GM21717 (cell line): ENCODE data around the gene AMPD3.

ENCODE experiments used
- ATAC-seq: cut with Tn5 transposase; IDR thresholded peaks from one replicate; pipeline ENCODE4 v1.9.1; 2021; ENCODE audit warnings: mild to moderate bottlenecking, moderate library complexity; ENCODE audit not compliant: unreplicated experiment

Gene AMPD3

DNA sequence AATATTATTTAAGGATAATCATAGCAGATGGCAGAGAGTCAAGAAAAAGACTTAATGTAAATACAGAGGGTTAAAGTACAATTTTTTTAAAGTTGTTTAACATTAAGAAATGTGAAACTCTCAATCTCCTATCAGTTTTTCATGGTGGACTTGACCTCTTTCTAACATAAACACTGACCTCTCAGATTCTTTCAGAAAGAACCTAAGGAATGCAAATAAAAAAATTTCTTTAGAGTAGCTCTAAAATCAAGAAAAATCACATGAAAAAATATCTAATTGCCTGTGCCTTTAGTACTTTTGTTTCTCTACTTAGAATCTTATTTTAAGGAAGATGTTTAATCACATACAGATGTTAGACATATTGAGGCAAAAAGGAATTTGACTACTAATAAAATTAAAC is 73.1 kb downstream of the AMPD3 start:
- ATAC-seq, result no peak

DNA sequence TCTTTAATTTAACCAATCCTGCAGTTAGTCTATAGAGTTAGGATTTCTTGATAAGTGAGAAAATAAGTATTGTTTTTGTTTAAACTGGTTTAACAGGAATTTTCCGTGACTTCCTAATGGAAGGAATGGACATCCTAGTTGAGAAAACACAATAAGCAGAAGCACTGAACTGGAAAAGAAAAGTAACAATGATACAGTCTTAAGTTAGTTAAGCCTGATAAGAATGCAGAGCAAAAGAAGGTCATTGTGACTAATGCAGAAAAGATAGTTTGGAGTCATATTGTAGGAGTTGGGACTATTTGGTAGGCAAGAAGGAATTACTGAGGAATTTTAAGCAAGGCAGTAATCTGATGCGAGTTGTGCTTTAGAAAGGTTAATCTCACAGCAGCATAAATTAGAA is 74.2 kb downstream of the AMPD3 start:
- no peak for ATAC-seq

DNA sequence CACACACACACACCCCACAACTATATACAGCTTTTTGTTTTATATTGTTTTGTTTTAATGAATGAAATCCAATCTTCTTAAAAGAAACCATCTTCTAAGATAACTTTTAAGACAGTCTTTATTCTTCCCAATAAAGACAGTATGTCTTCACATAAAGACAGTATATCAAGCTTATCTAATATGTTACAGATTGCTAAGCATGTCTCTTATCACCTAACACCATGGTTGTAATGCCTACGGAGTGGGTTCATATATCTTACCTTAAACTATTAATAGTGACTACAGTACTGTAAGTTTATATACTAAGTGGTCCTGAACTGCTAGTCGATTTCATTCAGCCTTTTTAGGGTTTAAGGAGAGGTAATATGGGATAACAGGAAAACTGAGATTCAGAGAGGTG is 77.5 kb downstream of the AMPD3 start:
- ATAC-seq, result no peak

DNA sequence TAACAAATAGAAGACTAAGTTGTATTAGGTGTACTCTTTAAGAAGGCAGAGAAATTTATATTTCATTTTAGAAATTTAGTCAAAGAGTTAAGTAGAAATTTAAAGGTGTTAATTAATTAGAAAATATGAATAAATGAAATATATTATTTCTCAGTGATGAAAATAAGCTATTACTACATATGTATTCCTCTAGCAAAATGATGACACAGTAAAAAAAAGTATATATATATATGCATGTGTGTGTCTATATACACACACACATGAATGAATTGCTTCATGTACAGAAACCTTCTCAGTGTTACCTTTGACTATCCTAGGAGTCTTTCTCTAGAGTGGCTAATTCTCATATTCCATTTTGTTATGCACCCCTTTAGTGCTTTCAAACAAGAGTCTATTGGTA is 78.3 kb downstream of the AMPD3 start:
- ATAC-seq, result no peak

DNA sequence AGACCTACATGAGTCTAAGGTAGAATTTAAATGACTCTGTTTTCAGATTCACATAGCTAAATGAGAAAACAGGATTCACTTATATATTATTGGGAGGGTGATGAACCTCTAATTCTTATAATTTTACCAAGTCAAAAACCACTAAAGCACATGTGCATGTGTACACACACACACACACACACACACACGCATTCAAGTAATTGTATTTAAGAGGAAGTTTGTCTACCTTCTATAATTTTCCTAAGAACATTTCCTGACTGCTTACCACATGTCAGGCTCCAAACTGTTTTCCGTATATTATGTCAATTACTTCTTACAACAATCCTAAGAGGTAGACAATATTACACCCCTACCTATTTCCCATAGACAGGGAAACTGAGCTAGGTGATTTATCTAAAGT is 79.3 kb downstream of the AMPD3 start:
- ATAC-seq, result no peak

DNA sequence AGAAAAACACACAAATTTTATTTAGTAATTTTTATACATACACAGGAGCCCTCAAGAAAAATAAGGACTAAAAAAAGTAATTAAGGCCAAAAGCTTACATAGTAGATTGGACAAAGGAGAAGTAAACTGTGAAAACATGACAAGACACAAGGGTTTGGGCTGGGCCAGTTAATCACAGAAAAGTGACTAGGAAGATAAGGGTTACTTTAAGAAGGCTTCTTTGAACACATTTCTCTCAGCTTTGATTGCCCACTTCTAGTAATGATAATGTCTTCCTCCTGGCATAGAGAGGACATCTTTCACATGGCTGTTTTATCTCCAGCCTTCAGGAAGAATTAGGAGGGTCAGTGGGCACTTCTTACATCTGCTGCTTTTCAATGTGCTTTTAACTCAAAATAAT is 82.5 kb downstream of the AMPD3 start:
- no peak for ATAC-seq

DNA sequence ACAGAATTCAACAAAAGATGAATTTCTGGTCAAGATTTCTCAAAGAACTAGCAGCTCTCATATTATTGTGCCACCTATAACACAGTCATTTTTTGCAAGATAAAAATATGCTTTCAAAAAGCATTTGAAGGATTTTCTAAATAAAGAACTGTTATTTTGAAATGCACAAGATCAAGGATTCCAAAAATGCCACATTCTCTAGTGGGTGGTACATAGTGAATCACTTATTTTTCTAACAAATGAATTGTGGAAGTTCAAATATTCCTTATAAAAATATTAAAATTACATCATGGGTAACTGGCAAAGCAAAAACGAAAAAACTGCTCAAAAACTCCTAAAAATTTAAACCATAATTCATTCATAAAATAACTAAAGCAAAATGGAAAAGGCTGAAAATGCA is 83.9 kb downstream of the AMPD3 start:
- no peak for ATAC-seq

DNA sequence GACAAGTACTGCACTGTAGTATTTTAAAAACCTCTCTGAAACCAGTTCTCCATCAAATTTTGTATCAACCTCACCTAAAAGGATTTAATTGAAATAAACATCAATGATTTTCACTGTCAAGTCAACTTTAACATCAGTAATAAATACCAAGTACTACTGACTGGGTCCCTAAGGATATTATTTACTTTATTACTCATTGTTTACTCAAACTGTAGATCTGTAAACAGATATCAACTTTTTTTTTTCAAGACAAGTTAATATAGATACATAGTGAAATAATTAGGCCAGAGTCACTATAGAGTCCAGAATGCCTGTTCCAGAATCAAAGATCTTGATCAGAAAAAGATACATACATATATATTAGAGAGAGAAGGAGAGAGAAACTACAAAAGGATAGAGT is 84.3 kb downstream of the AMPD3 start:
- no peak for ATAC-seq

DNA sequence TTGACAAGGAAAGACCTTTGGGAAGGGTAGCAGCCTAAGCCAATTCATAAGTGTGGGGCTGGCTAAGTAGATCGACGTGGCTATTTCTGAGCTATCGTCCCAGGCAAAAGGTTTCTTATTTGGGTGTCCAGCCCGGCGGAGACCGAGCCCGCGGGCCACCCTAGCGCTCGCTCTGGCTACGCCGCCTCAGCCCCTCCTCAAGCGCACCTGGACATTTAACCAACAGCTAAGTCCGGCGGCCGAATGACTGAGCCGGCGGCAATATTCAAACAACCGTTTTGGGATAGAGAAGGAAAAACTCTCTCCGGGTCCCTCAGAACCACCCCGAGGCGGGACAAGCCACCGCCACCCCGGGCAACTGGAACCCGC is 85.5 kb downstream of the AMPD3 start:
- peak; percentile 23 for ATAC-seq

DNA sequence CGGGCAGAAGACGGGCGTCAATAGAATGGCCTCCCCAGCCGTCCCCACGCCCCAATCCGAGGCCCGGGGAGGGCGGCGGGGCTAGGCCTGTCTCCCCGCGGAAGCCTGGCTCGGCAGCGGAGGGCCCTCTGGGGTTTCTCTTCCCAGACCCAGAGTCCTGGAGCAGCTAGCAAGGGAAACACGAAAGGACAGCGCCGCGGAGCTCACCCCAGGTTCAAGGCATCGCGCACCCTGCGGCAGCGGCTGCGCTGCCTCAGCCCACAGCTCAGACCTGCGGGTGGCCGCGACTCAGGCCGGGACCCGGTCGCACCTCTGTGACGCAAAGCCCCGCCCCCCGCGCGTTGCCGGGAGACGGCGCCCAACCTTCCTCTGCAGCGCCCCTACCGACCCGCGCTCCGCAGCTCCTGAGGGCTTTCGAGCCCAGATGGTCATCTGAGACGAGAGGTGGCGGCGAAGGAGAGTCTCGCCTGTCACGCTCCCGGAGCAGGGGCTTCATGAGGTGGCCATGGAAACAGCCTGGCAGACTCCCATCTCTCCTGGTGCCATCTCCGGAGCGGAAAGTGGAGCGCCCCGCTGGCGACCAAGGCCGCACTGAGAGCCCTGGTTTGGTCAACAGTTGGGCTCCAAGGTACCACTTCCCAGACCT is 86.0 kb downstream of the AMPD3 start, which contains the start of gene RNF141:
Gene RNF141 (minus strand): TSS at position 273 of the 646 bp plus-strand sequence. CDS start 7,029 bp downstream, outside the sequence.
- peak; percentile 96 for ATAC-seq

DNA sequence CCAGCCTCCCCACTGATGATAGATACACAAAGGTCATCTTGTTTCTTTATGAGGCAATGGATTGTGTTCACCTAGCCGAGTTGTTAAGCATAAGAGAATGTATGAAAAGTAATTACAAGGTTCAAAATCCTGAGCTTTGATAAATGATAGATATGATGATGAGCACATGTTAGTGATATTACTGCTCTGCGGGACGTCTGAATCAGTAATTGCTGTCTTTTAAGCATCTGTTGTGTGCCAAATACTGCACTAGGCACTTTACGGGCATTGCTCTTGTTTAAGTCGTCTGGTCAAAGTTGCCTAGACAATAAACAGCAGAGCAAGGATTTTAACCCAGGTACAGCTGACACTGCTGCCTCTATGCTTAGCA is 86.5 kb downstream of the AMPD3 start:
- ATAC-seq, result no peak

DNA sequence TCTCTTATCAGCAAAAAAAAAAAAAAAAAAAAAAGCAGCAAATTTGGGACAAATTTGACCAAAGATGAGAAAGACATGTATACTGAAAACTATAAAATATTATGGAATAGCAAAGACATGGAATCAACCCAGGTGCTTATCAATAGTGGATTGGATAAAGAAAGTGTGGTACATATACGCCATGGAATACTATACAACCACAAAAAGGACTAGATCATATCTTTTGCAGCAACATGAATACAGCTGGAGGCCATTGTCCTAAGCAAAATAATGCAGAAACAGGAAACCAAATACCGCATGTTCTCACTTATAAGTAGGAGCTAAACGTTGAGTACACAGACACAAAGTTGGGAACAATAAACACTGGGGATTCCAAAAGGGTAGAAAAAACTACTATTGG is 87.7 kb downstream of the AMPD3 start:
- no peak for ATAC-seq

DNA sequence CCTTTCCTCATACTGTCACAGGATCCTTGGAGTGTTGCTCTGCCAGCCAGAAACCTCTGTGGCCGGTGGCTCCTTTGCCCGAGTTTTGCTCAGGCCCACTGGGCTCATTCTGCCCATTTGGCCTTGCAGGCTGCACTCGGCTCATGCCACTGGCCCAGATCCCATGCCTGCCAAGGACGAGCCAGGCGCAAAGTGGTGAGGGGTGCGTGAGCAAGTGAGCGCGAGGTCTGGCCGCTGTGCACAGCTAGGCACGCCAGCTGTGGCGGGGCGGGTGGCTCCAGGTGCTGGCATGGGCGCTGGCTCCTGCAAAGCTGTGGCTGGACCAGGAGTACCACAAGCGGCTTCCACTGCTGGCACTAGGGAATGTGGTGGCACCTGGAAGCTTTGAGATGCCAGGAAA is 88.7 kb downstream of the AMPD3 start:
- no peak for ATAC-seq

DNA sequence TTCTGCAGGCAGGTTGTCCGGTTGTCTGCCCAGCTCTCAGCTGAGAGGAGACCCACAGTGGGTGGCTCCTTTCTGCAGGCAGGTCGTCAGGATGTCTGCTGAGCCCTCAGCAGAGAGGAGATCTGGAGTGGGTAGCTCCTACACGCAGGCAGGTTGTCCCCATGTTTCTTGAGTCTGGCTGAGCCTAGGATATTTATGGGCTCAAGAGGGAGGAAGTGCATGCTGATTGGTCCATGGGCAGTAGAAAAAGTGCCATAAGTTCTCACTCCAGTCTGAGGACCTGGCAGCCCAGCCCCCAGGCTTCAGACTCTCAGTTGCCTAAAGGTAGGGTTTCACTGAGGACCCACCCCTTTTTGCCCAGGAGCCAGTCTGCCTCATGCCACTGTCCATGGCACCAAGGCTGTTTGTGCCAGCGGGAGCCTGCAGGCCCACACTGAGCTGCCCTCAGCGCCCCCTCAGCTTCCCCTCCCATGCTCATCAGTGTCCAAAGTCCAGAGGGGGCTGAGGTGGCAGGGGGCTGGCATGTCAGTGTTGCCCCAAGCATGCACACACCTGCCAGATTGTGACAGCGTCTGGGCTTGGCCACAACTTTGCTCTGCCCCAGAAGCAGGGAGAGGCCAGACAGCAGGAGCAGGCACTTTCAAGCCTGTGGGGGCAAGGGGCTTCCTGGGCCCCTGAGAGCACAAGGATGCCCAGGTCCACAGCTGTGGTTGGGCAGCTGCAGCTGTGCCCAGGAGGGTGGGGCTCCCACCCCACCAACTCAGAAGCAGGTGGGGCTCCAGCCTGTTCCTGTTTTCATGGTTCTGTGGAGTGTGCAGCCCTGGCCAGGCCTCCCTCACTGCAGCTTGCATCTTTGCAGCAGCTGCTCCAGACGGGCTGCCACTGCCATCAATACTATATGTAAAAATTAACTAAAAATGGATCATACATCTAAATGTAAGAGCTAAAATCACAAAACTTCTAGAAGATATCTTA is 89.7 kb downstream of the AMPD3 start:
- no peak for ATAC-seq

DNA sequence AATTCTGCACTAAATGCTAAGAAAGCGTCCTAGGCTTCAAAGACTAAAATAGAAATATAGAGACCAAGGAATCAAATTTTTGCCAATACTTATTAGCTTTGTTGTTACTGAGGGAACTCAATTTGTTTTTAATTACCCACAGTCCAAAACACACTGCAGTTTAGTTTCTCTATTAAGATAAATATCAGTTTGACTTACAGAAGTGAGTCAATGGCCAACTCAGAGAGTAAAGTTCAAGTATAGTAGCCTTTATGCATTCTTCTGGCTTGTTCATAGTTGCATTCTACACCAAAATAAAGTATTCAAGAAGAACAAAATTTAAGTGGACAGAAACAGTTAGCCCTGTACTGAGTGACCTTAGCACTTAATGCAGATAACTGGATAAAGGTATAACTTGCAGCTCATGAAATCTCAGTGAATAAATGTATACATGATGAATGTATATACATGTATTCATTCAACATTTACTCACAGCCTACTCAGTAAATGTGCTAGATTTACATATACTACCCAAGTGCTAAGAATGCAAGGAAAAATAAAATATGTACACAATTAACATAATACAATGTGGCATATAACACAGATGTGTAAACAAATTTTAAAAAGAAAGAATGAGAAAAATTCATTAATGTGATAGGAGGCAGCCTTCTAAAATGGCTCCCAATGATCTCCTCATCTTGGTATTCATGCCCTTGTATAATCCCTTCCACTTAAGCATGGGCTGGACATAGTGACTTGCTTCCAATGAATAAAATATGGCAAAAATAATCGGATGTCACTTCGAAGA is 95.6 kb downstream of the AMPD3 start:
- ATAC-seq, result no peak

DNA sequence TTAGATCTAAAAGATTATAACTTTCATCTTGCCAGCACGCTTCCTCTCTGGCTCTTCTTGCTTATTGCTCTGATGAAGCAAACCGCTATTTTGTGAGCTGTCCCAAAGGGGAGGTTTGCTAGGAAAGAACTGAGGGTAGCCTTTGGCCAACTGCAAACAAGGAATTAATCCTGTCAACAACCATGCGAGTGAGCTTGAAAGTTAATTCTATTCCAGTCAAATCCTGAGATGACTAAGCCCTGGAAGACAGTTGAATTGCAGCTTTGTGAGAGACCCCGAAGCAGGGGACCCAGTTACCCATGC is 96.2 kb downstream of the AMPD3 start:
- no peak for ATAC-seq

DNA sequence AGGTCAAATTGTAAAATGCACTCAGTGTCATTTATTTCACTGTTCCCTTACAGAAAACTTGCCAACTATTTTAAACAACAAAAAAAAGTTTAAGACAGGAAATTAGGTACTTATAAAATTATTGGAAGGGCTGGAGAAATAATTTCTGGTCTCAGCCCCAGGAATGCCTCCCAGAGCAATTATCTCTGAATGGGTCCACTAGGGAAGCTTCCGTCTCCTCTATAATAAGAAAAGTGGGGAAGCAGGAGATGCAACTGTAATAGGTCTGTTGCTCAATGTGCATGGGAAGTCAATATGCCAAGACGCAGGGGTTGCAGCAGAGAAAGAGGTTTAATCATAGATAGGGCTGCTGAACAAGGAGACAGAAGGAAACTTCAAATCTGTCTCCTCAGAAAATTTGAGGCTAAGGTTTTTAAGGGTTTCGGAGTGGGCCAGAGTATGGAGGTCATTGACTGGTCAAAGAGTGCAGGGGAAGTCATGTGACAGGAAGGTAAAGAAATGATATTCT is 96.8 kb downstream of the AMPD3 start:
- ATAC-seq, result no peak

DNA sequence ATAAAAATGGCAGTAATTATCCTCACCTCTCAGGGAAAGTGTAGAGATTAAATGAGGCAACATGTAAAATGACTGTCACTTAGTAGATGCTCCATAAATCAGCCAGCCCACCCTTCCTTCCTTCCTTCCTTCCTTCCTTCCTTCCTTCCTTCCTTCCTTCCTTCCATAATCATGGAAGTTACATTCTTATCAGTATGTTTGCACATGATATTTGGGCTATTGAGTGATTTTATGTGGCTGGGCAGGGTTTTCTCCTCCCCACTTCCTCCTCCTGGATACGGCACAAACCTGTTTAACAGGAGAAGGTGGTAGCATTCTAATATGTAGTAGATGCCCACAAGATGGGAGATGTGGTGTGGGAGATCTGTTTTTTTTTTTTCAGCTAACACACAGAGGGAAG is 101.5 kb downstream of the AMPD3 start:
- no peak for ATAC-seq
